GM12878 (cell line): ENCODE measurements around the gene ATP13A2. TPM values are rescaled to one million over a fixed set of nuclear protein-coding genes. Genes with fewer than 3 reads are reported as not detected.
A peak's percentile ranks its signal among the peaks of the same experiment; 100 is the strongest.

Experiments
- DPF2 ChIP-seq: fragments of 450-650 bp; IDR thresholded peaks from 2 replicates; pipeline ENCODE4 v1.6.1; 2017; ENCODE audit warnings: mild to moderate bottlenecking
- EGR1 ChIP-seq, 2 experiments: IDR thresholded peaks; 1 replicate in 1 of 2; 2 replicates in 1 of 2; pipeline ENCODE4 v1.6.1; 2011 to 2012; ENCODE audit warnings: low read depth in 2 of 2, low read length in 2 of 2, borderline replicate concordance in 1 of 2, mild to moderate bottlenecking in 1 of 2, moderate library complexity in 1 of 2
- ESRRA ChIP-seq: IDR thresholded peaks from 2 replicates; pipeline ENCODE4 v1.6.1; 2012; ENCODE audit warnings: mild to moderate bottlenecking, low read length, improper control_type of control experiment
- GABPA ChIP-seq: IDR thresholded peaks from 2 replicates; pipeline ENCODE4 v1.6.1; 2014; ENCODE audit warnings: antibody characterized with exemption, low read depth, mild to moderate bottlenecking, inconsistent platforms
- HDGF ChIP-seq: fragments of 450-650 bp; IDR thresholded peaks from 2 replicates; pipeline ENCODE4 v1.6.1; 2016; ENCODE audit warnings: antibody characterized with exemption
- NR2F1 ChIP-seq: fragments of 450-650 bp; conservative IDR thresholded peaks from 2 replicates; pipeline ENCODE4 v1.6.1; 2017; ENCODE audit warnings: mild to moderate bottlenecking
- PAX5 ChIP-seq: IDR thresholded peaks from 2 replicates; pipeline ENCODE4 v1.6.1; 2011; ENCODE audit warnings: low read depth, low read length, borderline replicate concordance
- POLR2AphosphoS5 ChIP-seq: IDR thresholded peaks from 2 replicates; pipeline ENCODE4 v1.6.1; 2011; ENCODE audit warnings: mild to moderate bottlenecking, low read length, inconsistent platforms
- RAD21 ChIP-seq: IDR thresholded peaks from 2 replicates; pipeline ENCODE4 v1.6.1; 2011; ENCODE audit warnings: mild to moderate bottlenecking, low read depth, low read length, moderate library complexity; ENCODE audit not compliant: insufficient read depth
- SREBF2 ChIP-seq: IDR thresholded peaks from 2 replicates; pipeline ENCODE4 v1.6.1; 2012; ENCODE audit warnings: mild to moderate bottlenecking, low read length
- TCF3 ChIP-seq: IDR thresholded peaks from 2 replicates; pipeline ENCODE4 v1.6.1; 2012; ENCODE audit warnings: low read depth, mild to moderate bottlenecking, low read length, borderline replicate concordance; ENCODE audit not compliant: insufficient read depth
- YY1 ChIP-seq: IDR thresholded peaks from 2 replicates; pipeline ENCODE4 v1.6.1; 2011; ENCODE audit warnings: low read depth, mild to moderate bottlenecking, low read length
- ZNF622 ChIP-seq: fragments of 450-650 bp; IDR thresholded peaks from 2 replicates; pipeline ENCODE4 v1.6.1; 2017; ENCODE audit warnings: mild to moderate bottlenecking, inconsistent platforms
- polyA plus RNA-seq, 11 experiments: library from polyadenylated mRNA; depleted of rRNA in 4 of 11; unstranded in 6 of 11; stranded (reverse) in 5 of 11; fragments of >200 nt; fragmentation: Nextera tagmentation in 4 of 11; fragmentation: Illumina TruSeq in 1 of 11; extraction: Ambion mirVana in 4 of 11; extraction: Trizol in 1 of 11; gene quantifications; 1 replicate in 1 of 11; 2 replicates in 10 of 11; pipeline versions ENCODE4 v1.2.1 to v1.2.3, GENCODE V29; 2011 to 2016; ENCODE audit warnings: inconsistent platforms in 2 of 11, missing spikeins in 2 of 11, low read depth in 1 of 11
- total RNA-seq, 4 experiments: library from RNA; depleted of rRNA in 3 of 4; stranded (reverse); fragments of >200 nt in 3 of 4; fragmentation: Illumina TruSeq in 1 of 4; extraction: Trizol in 1 of 4; gene quantifications; 2 replicates each; pipeline versions ENCODE4 v1.2.1 to v1.2.3, GENCODE V29; 2013 to 2021
- TF ChIP-seq, protein P1 (sequence below): IDR thresholded peaks from 2 replicates; pipeline ENCODE4 v1.6.1; 2011; ENCODE audit warnings: borderline replicate concordance, low read depth, mild to moderate bottlenecking, moderate library complexity, low read length; ENCODE audit not compliant: insufficient read depth, poor library complexity, severe bottlenecking
- TF ChIP-seq, protein P2 (sequence below): IDR thresholded peaks from 2 replicates; pipeline ENCODE4 v1.6.1; 2012; ENCODE audit warnings: low read depth, low read length, improper control_type of control experiment
- TF ChIP-seq, protein P3 (sequence below): fragments of 450-650 bp; IDR thresholded peaks from 2 replicates; pipeline ENCODE4 v1.6.1; 2018; ENCODE audit warnings: mild to moderate bottlenecking, low read depth, moderate library complexity; ENCODE audit not compliant: partially characterized antibody
- TF ChIP-seq, protein P4 (sequence below): fragments of 450-650 bp; IDR thresholded peaks from 2 replicates; pipeline ENCODE4 v1.6.1; 2016; ENCODE audit warnings: mild to moderate bottlenecking
- TF ChIP-seq, protein P5 (sequence below): IDR thresholded peaks from 2 replicates; pipeline ENCODE4 v1.6.1; 2011; ENCODE audit warnings: borderline replicate concordance, low read depth, mild to moderate bottlenecking, moderate library complexity, mixed read lengths, low read length; ENCODE audit not compliant: insufficient read depth; ENCODE audit errors: extremely low read length
- TF ChIP-seq, protein P6 (sequence below): fragments of 450-650 bp; IDR thresholded peaks from 2 replicates; pipeline ENCODE4 v1.6.1; 2017; ENCODE audit warnings: mild to moderate bottlenecking

Gene ATP13A2
- total and polyA plus RNA-seq, 10 of the 15 experiments (the other 5 are each of a cell fraction or from before 2014, with no cell fraction given): 0.24 to 30.5 (median 8.0) TPM

DNA sequence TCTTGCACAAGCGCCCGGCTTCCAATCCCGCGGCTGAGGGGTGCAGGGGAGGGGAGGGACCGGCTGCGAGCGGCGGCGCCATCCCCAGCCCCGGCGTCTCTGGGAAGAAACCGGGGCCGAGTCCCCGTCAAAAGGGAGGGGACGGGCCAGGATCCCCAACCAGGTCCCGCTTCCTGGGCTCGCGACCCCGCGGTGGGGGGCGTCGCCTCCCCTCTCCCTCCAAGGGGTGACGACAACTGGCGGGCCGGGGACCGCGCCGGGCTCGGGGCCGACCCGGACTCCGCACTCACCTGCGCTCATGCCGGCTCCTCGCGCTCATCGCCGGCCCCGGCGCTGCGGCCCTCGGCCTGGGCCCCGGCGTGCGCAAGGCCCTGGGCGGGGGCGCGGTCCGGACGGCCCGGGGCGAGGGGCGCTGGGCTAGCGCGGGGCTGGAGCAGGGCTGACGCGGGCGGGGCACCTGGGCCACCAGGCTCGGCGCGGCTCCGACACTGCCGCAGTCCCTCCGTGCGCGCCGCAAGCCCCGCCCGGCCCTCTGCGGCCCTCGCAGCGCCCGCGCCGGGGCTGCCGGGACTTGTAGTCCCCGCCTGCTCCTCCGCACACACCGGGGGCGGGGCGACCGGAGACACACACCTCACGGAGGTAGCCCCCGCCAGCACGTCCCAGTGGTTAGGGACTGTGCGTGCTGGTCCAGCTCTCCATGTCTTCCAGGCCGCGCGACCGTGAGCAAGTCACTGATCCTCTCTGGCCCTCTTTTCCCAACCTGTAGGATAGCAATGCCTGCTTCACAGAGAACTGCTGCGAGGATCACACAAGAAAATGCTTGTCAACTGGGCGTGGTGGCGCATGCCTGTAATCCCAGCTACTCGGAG lies at the start of gene ATP13A2 (continued):
- TF ChIP-seq HDGF: peak; percentile 35; the same call in 1 of the 2 replicates
- 0 out of 2 replicates have a peak, but pooled peaks have one; percentile 62 for TF ChIP-seq DPF2
- TF ChIP-seq, protein P1, sequence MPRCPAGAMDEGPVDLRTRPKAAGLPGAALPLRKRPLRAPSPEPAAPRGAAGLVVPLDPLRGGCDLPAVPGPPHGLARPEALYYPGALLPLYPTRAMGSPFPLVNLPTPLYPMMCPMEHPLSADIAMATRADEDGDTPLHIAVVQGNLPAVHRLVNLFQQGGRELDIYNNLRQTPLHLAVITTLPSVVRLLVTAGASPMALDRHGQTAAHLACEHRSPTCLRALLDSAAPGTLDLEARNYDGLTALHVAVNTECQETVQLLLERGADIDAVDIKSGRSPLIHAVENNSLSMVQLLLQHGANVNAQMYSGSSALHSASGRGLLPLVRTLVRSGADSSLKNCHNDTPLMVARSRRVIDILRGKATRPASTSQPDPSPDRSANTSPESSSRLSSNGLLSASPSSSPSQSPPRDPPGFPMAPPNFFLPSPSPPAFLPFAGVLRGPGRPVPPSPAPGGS: no peak
- no peak for TF ChIP-seq PAX5
- TF ChIP-seq YY1: peak; percentile 68
- TF ChIP-seq, protein P2, sequence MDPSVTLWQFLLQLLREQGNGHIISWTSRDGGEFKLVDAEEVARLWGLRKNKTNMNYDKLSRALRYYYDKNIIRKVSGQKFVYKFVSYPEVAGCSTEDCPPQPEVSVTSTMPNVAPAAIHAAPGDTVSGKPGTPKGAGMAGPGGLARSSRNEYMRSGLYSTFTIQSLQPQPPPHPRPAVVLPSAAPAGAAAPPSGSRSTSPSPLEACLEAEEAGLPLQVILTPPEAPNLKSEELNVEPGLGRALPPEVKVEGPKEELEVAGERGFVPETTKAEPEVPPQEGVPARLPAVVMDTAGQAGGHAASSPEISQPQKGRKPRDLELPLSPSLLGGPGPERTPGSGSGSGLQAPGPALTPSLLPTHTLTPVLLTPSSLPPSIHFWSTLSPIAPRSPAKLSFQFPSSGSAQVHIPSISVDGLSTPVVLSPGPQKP: no peak
- TF ChIP-seq NR2F1: peak; percentile 65
- no peak for TF ChIP-seq TCF3
- TF ChIP-seq ESRRA: 0 out of 2 replicates have a peak, but pooled peaks have one; percentile 22
- TF ChIP-seq RAD21: no peak
- TF ChIP-seq, protein P3, sequence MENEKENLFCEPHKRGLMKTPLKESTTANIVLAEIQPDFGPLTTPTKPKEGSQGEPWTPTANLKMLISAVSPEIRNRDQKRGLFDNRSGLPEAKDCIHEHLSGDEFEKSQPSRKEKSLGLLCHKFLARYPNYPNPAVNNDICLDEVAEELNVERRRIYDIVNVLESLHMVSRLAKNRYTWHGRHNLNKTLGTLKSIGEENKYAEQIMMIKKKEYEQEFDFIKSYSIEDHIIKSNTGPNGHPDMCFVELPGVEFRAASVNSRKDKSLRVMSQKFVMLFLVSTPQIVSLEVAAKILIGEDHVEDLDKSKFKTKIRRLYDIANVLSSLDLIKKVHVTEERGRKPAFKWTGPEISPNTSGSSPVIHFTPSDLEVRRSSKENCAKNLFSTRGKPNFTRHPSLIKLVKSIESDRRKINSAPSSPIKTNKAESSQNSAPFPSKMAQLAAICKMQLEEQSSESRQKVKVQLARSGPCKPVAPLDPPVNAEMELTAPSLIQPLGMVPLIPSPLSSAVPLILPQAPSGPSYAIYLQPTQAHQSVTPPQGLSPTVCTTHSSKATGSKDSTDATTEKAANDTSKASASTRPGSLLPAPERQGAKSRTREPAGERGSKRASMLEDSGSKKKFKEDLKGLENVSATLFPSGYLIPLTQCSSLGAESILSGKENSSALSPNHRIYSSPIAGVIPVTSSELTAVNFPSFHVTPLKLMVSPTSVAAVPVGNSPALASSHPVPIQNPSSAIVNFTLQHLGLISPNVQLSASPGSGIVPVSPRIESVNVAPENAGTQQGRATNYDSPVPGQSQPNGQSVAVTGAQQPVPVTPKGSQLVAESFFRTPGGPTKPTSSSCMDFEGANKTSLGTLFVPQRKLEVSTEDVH: no peak
- TF ChIP-seq, protein P4, sequence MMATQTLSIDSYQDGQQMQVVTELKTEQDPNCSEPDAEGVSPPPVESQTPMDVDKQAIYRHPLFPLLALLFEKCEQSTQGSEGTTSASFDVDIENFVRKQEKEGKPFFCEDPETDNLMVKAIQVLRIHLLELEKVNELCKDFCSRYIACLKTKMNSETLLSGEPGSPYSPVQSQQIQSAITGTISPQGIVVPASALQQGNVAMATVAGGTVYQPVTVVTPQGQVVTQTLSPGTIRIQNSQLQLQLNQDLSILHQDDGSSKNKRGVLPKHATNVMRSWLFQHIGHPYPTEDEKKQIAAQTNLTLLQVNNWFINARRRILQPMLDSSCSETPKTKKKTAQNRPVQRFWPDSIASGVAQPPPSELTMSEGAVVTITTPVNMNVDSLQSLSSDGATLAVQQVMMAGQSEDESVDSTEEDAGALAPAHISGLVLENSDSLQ: no peak
- TF ChIP-seq POLR2AphosphoS5: no peak
- TF ChIP-seq, protein P5, sequence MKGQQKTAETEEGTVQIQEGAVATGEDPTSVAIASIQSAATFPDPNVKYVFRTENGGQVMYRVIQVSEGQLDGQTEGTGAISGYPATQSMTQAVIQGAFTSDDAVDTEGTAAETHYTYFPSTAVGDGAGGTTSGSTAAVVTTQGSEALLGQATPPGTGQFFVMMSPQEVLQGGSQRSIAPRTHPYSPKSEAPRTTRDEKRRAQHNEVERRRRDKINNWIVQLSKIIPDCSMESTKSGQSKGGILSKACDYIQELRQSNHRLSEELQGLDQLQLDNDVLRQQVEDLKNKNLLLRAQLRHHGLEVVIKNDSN: no peak
- TF ChIP-seq ZNF622: no peak
- peak; percentile 65 to 68; a peak in 2 of 3 replicates for TF ChIP-seq EGR1 (IDR thresholded peaks at IDR 0.05; ENCODE audit: borderline replicate concordance in 1 of 2, low read depth in 2 of 2, low read length in 2 of 2)
- TF ChIP-seq SREBF2: no peak
- no peak for TF ChIP-seq GABPA
- TF ChIP-seq, protein P6, sequence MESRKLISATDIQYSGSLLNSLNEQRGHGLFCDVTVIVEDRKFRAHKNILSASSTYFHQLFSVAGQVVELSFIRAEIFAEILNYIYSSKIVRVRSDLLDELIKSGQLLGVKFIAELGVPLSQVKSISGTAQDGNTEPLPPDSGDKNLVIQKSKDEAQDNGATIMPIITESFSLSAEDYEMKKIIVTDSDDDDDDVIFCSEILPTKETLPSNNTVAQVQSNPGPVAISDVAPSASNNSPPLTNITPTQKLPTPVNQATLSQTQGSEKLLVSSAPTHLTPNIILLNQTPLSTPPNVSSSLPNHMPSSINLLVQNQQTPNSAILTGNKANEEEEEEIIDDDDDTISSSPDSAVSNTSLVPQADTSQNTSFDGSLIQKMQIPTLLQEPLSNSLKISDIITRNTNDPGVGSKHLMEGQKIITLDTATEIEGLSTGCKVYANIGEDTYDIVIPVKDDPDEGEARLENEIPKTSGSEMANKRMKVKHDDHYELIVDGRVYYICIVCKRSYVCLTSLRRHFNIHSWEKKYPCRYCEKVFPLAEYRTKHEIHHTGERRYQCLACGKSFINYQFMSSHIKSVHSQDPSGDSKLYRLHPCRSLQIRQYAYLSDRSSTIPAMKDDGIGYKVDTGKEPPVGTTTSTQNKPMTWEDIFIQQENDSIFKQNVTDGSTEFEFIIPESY: no peak
